SK-N-SH treated with all-trans-retinoic acid at 6 μM for 48 hours (cell line): ENCODE results near the gene UBL3.

Experiments
- ARNTL ChIP-seq: fragments of 450-650 bp; formaldehyde crosslinking; IDR thresholded peaks from 2 replicates; pipeline ENCODE4 v1.5.0; 2020; ENCODE audit warnings: low read depth, mild to moderate bottlenecking, moderate library complexity, borderline replicate concordance
- BACH2 ChIP-seq: fragments of 250-450 bp; sonication (Bioruptor Pico); IDR thresholded peaks from 2 replicates; pipeline ENCODE4 v1.9.0; 2021; ENCODE audit warnings: mild to moderate bottlenecking, borderline replicate concordance
- CREB5 ChIP-seq: fragments of 250-450 bp; sonication (Bioruptor Pico); IDR thresholded peaks from 2 replicates; pipeline ENCODE4 v1.5.1; 2020; ENCODE audit warnings: low read depth, mild to moderate bottlenecking, moderate library complexity
- PATZ1 ChIP-seq: fragments of 250-450 bp; sonication (Bioruptor Pico); IDR thresholded peaks from 2 replicates; pipeline ENCODE4 v1.8.0; 2020; ENCODE audit warnings: mild to moderate bottlenecking, moderate library complexity, borderline replicate concordance
- POU6F1 ChIP-seq: fragments of 250-450 bp; sonication (Bioruptor Pico); IDR thresholded peaks from 2 replicates; pipeline ENCODE4 v1.8.0; 2021; ENCODE audit warnings: low read depth, mild to moderate bottlenecking, moderate library complexity, borderline replicate concordance
- TSHZ2 ChIP-seq: fragments of 250-450 bp; sonication (Bioruptor Pico); IDR thresholded peaks from 2 replicates; pipeline ENCODE4 v1.5.0; 2020; ENCODE audit warnings: mild to moderate bottlenecking, moderate library complexity
- ZFP3 ChIP-seq: fragments of 250-450 bp; sonication (Bioruptor Pico); IDR thresholded peaks from 2 replicates; pipeline ENCODE4 v1.5.0; 2020; ENCODE audit warnings: mild to moderate bottlenecking, moderate library complexity
- ZNF8 ChIP-seq: fragments of 450-650 bp; formaldehyde crosslinking; IDR thresholded peaks from 2 replicates; pipeline ENCODE4 v1.5.0; 2020; ENCODE audit warnings: mild to moderate bottlenecking, moderate library complexity

GRCh38 chr13:29805994-29806979 lies 44.1 kb downstream of the UBL3 start:
- TF ChIP-seq TSHZ2 (CRISPR knock-in tag) (no peak), CREB5 (CRISPR knock-in tag) (no peak), POU6F1 (CRISPR knock-in tag) (no peak), ARNTL (CRISPR knock-in tag) (no peak), PATZ1 (CRISPR knock-in tag) (no peak), ZNF8 (CRISPR knock-in tag) (no peak), ZFP3 (no peak), BACH2 (no peak)
